Heart right ventricle (tissue), 16 donors: ENCODE measurements around the gene KLF17. TPM values are rescaled to one million over a fixed set of nuclear protein-coding genes. Genes with fewer than 3 reads are reported as not detected.

Source experiments
- ATAC-seq, 8 donors: fragments of 200-7000 bp; cut with Tn5 transposase; one replicate each; pipeline ENCODE4 v1.9.1; 2020; ENCODE audit warnings: mild to moderate bottlenecking in 8 of 8, moderate library complexity in 8 of 8, moderate number of reproducible peaks in 1 of 8
- DNase-seq, 2 donors: peaks; one replicate each; pipeline ENCODE4 v3.0.0-alpha.2; 2020
- H3K27ac ChIP-seq, 10 donors: fragments of 200-600 bp; sonication (generic) in 2 of 10; one replicate each; pipeline versions ENCODE4 v1.5.0 to v1.8.0; 2020 to 2022; ENCODE audit warnings: mild to moderate bottlenecking in 3 of 10
- H3K27me3 ChIP-seq, 7 donors: fragments of 200-600 bp; one replicate each; pipeline ENCODE4 v1.8.0; 2021 to 2022; ENCODE audit warnings: mild to moderate bottlenecking in 2 of 7
- H3K36me3 ChIP-seq, 9 donors: fragments of 200-600 bp; sonication (generic) in 1 of 9; one replicate each; pipeline versions ENCODE4 v1.5.0 to v1.8.0; 2020 to 2022; ENCODE audit warnings: mild to moderate bottlenecking in 2 of 9
- H3K4me1 ChIP-seq, 9 donors: fragments of 200-600 bp; sonication (generic) in 1 of 9; one replicate each; pipeline versions ENCODE4 v1.5.0 to v1.8.0; 2020 to 2022; ENCODE audit warnings: mild to moderate bottlenecking in 4 of 9
- H3K4me3 ChIP-seq, 10 donors: fragments of 200-600 bp; sonication (generic) in 2 of 10; one replicate each; pipeline versions ENCODE4 v1.5.0 to v1.8.0; 2020 to 2022; ENCODE audit warnings: mild to moderate bottlenecking in 7 of 10, moderate library complexity in 2 of 10
- H3K9me3 ChIP-seq, 11 donors: fragments of 200-600 bp in 10 of 11; sonication (generic) in 2 of 11; one replicate each; pipeline versions ENCODE4 v1.5.0 to v1.8.0; 2013 to 2022; ENCODE audit warnings: mild to moderate bottlenecking in 2 of 11, control low read depth in 1 of 11, moderate library complexity in 1 of 11
- WGBS, 2 donors: extraction: QIAGEN DNeasy Blood & Tissue Kit; methylation state at CpG; one replicate each; pipeline ENCODE4 v1.1.7; 2013; ENCODE audit warnings: inconsistent platforms in 1 of 2; 5-methylcytosine and 5-hydroxymethylcytosine counted together
- intact Hi-C, 10 donors: fragments of 100-400 bp; cut with DNase I; formaldehyde crosslinking; loops; one replicate each; pipeline versions ENCODE4 v1.11.1 to v1.14.2; 2022
- polyA plus RNA-seq, 2 donors: library from polyadenylated mRNA; stranded (reverse); fragments of 200-250 nt; gene quantifications; one replicate each; pipeline ENCODE4 v1.2.3, GENCODE V29; 2013
- total RNA-seq, 10 donors: library from RNA; stranded (reverse); fragmentation: NEBNext Ultra II Directional in 3 of 10; extraction: Animal tissue kit (Norgen Biotek cat#: 25700) in 3 of 10; gene quantifications; one replicate each; pipeline versions ENCODE4 v1.2.1 to v1.2.4, GENCODE V29; 2021 to 2023
- TF ChIP-seq, protein P1 (sequence below), 9 donors: fragments of 200-600 bp; sonication (generic) in 2 of 9; IDR thresholded peaks; one replicate each; pipeline versions ENCODE4 v1.5.0 to v1.8.0; 2021 to 2022; ENCODE audit warnings: antibody characterized with exemption in 9 of 9, mild to moderate bottlenecking in 5 of 9, moderate library complexity in 1 of 9
- donor health status: Arrhythmogenic right ventricular cardiomyopathy.
- donor health status: ischemic (EF 13 %, LVEDD 7.1; RV severe dilation, severe dysfunction).
- donor health status: healthy with polysubstance abuse.
- donor health status: DM: no; HTN: yes; CAD: no.
- donor health status: DM: no; HTN: no; CAD: no.
- donor health status: ischemic (EF 25% LVEDD 6.9; RV normal size, moderate dysfunction).
- donor health status: ischemic (EF 25% LVEDD 5.7; RV mildly dilated, moderate dysfunction).
- donor health status: healthy.
- donor health status: DM: yes; HTN: yes; CAD: no.
- donor health status: Ischemic cardiomyopathy.
- donor health status: ischemic (EF 35%, LVEDD 5.7; RV mildly dilated, moderate dysfunction).
- donor health status: nonischemic (EF 11% LVEDD 7.7; RV severe dilation, severe dysfunction).
- donor health status: DM: yes; HTN: yes; CAD: no.
- donor health status: PGD.
- donor health status: ischemic (EF 29% LVEDD 5.4; RV normal size, mild dysfunction).
- donor health status: nonischemic (EF 23%, LVEDD 6.1; RV moderate dilation, normal function).

KLF17 gene
- total and polyA plus RNA-seq, 12 donors = 0.01 to 0.12 TPM; not detected in 10

DNA sequence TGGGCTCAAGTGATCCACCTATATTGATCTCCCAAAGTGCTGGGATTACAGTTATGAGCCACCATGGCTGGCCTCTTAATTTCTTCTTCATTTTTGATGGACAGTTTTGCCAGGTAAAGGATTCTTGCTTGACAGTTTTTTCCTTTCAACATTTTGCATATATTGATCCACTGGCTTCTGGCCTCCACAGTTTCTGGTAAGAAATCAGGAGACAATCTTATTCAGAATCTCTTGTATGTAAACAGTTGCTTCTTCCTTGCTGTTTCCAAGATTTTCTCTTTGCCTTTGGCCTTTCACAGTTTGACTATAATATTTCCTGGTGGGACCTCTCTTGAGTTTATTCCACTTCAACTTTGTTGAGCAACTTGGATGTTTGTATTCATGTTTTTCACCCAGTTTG is 42.9 kb downstream of the KLF17 start:
- no peaks in the 10 kb centered on the region for H3K4me1 ChIP-seq
- no peak overlapping the region for H3K4me3 ChIP-seq
- no peaks in the 10 kb centered on the region for H3K36me3 ChIP-seq
- DNase-seq (no peak), ATAC-seq (no peak)
- TF ChIP-seq, protein P1, sequence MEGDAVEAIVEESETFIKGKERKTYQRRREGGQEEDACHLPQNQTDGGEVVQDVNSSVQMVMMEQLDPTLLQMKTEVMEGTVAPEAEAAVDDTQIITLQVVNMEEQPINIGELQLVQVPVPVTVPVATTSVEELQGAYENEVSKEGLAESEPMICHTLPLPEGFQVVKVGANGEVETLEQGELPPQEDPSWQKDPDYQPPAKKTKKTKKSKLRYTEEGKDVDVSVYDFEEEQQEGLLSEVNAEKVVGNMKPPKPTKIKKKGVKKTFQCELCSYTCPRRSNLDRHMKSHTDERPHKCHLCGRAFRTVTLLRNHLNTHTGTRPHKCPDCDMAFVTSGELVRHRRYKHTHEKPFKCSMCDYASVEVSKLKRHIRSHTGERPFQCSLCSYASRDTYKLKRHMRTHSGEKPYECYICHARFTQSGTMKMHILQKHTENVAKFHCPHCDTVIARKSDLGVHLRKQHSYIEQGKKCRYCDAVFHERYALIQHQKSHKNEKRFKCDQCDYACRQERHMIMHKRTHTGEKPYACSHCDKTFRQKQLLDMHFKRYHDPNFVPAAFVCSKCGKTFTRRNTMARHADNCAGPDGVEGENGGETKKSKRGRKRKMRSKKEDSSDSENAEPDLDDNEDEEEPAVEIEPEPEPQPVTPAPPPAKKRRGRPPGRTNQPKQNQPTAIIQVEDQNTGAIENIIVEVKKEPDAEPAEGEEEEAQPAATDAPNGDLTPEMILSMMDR (IDR thresholded peaks at IDR 0.05) = no peak
- no peaks in the 10 kb centered on the region for H3K27me3 ChIP-seq
- intact Hi-C loops = no loop called here
- H3K9me3 ChIP-seq = peaks cover 0 to 9% (median 0%) of the 10 kb centered on the region in 11 donors
- H3K27ac ChIP-seq = no peak overlapping the region

DNA sequence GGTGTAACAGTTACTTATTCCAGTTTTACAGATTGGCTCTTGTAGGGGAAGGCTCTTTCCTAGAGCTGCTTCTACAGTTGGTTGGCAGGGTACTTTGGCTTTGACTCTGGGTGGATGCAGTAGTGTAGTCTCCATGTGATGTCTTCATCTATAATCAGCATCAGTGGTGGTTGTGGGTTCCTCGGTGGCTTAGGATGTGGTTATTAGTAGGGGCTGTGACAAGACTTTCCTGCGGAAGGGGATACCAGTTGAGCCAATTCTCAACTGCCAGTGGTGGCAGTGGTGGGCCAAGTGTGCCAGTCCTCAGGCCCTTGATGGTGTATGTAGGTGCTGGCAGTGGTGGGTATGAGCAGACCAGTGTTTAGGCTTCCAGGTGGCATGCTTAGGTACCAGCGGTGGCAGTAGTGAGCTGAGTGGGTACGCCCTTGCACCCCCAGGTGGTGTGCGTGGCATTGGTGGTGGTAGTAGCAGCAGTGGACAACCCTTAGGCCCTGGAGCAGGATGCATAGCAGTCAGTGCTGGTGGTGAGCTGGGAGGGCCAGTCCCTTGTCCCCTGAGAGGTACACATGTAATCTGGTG is 50.0 kb downstream of the KLF17 start:
- TF ChIP-seq, protein P1 (IDR thresholded peaks at IDR 0.05) = no peak
- WGBS, 2 donors = 90 to 91% methylated on average over 5 of the region's 5 CpGs
- H3K27ac ChIP-seq = no peak overlapping the region

DNA sequence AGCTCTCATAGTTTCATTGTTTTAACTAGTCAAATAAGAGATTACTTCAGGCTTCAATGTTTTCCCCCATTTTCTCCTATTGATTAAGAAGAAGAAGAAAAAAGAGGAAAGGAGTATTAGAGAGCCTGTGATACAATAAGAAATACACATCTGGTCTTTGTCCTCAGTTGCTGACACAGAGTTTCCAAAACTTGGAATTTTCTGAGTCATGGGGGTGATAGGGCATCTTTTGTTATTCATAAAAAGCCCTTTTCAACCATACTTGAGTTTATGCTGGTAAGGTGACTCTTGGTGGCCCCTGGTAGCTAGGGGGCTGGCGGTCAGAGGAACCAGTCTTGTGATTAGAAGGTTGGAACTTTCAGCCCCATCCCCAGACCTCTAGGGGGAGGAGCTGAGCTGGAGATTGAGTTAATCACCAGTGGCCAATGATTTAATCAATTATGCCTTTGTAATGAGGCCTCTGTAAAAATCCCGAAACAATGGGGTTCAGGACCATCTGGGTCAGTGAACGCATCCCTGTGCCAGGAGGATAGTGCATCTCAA is 51.7 kb downstream of the KLF17 start:
- H3K36me3 ChIP-seq = no peaks in the 10 kb centered on the region
- H3K4me1 ChIP-seq = no peaks in the 10 kb centered on the region
- intact Hi-C loops = no loop called here
- ATAC-seq = no peak
- peaks cover 0 to 18% (median 12%) of the 10 kb centered on the region in 7 donors for H3K27me3 ChIP-seq
- H3K4me3 ChIP-seq = no peak overlapping the region
- no peak overlapping the region for H3K27ac ChIP-seq
- WGBS, 2 donors = 79 to 86% methylated on average over 3 of the region's 3 CpGs
- TF ChIP-seq, protein P1 (IDR thresholded peaks at IDR 0.05) = no peak
- peaks cover 0 to 29% (median 3%) of the 10 kb centered on the region in 11 donors for H3K9me3 ChIP-seq
- DNase-seq = no peak

More for the DNA sequence above, 50.0 kb downstream of the KLF17 start:
- Histone ChIP-seq H3K9me3 (peaks cover 0 to 15% (median 0%) of the 10 kb centered on the region in 11 donors), H3K36me3 (no peaks in the 10 kb centered on the region), H3K4me3 (no peak overlapping the region), H3K27me3 (peaks cover 0 to 15% (median 11%) of the 10 kb centered on the region in 7 donors), H3K4me1 (no peaks in the 10 kb centered on the region)
- DNase-seq (no peak), ATAC-seq (no peak)
- intact Hi-C loops = no loop called here

DNA sequence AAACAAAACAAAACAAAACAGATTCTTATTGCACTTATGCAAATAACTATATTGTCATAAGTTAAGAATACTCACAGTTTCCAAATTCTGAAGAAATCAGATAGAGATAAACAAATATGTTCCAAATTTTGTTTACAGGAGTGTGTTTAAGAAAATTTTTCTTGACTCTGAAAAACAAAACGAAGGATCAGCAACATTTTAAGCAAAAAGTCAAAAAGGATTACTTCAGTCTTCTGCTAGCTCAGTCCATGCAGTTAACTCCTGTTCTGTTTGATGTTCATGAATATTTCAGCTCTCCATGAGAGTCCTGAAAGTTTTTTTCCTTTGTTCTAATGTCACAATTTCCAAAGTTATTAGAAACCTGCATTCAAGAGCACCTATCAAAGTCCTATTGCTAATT is 56.0 kb downstream of the KLF17 start:
- intact Hi-C loops = no loop called here
- 63 to 87% methylated on average over 1 of the region's 1 CpG for WGBS, 2 donors

More for the DNA sequence above, 56.0 kb downstream of the KLF17 start:
- TF ChIP-seq, protein P1 (IDR thresholded peaks at IDR 0.05) = no peak
- DNase-seq = no peak
- H3K9me3 ChIP-seq = peaks cover 0 to 21% (median 2%) of the 10 kb centered on the region in 11 donors
- no peaks in the 10 kb centered on the region for H3K36me3 ChIP-seq
- no peaks in the 10 kb centered on the region for H3K4me1 ChIP-seq
- H3K27ac ChIP-seq = no peak overlapping the region
- no peak overlapping the region for H3K4me3 ChIP-seq
- H3K27me3 ChIP-seq = peaks cover 0 to 14% (median 10%) of the 10 kb centered on the region in 7 donors
- ATAC-seq = no peak

Other genes starting within 250 kb of the KLF17 start
- 1 to 10 TPM in 1 of 10 donors, under 1 TPM in 3, not detected in 6; 0.62 to 1.5 (median 0.66) TPM for gene ARTN, start 185.0 kb upstream of the KLF17 start, total RNA-seq
- under 1 TPM; 0.44 to 0.59 TPM for gene ARTN, start 185.0 kb upstream of the KLF17 start, polyA plus RNA-seq
- gene IPO13, start 171.9 kb upstream of the KLF17 start, total RNA-seq = 10 to 100 TPM; 53.3 to 66.1 (median 56.8) TPM
- gene IPO13, start 171.9 kb upstream of the KLF17 start, polyA plus RNA-seq = 10 to 100 TPM; 25.2 to 74.5 TPM
- gene DPH2, start 148.8 kb upstream of the KLF17 start, total RNA-seq = 10 to 100 TPM; 10.7 to 22.0 (median 14.3) TPM
- gene DPH2, start 148.8 kb upstream of the KLF17 start, polyA plus RNA-seq = 10 to 100 TPM in 1 of 2 donors, 1 to 10 TPM in 1; 9.4 to 33.7 TPM
- 100 to 1,000 TPM in 3 of 10 donors, 10 to 100 TPM in 7; 63.1 to 112 (median 72.9) TPM for gene ATP6V0B, start 143.9 kb upstream of the KLF17 start, total RNA-seq
- 100 to 1,000 TPM in 1 of 2 donors, 10 to 100 TPM in 1; 73.4 to 227 TPM for gene ATP6V0B, start 143.9 kb upstream of the KLF17 start, polyA plus RNA-seq
- gene B4GALT2, start 139.6 kb upstream of the KLF17 start, total RNA-seq = 10 to 100 TPM; 31.1 to 47.0 (median 38.6) TPM
- gene B4GALT2, start 139.6 kb upstream of the KLF17 start, polyA plus RNA-seq = 10 to 100 TPM; 25.4 to 50.8 TPM
- 1 to 10 TPM in 8 of 10 donors, under 1 TPM in 2; 0.55 to 3.1 (median 1.3) TPM for gene CCDC24, start 127.2 kb upstream of the KLF17 start, total RNA-seq
- gene CCDC24, start 127.2 kb upstream of the KLF17 start, polyA plus RNA-seq = 1 to 10 TPM; 1.1 to 3.1 TPM
- gene SLC6A9, start 87.4 kb upstream of the KLF17 start, total RNA-seq = 1 to 10 TPM in 5 of 10 donors, under 1 TPM in 5; 0.32 to 1.6 (median 0.91) TPM
- 1 to 10 TPM in 1 of 2 donors, under 1 TPM in 1; 0.88 to 1.7 TPM for gene SLC6A9, start 87.4 kb upstream of the KLF17 start, polyA plus RNA-seq
- not detected for gene KLF18, start 22.8 kb downstream of the KLF17 start, total RNA-seq
- not detected for gene KLF18, start 22.8 kb downstream of the KLF17 start, polyA plus RNA-seq
- 10 to 100 TPM; 24.1 to 33.9 (median 27.6) TPM for gene DMAP1, start 94.7 kb downstream of the KLF17 start, total RNA-seq
- 10 to 100 TPM; 35.2 to 37.3 TPM for gene DMAP1, start 94.7 kb downstream of the KLF17 start, polyA plus RNA-seq
- 10 to 100 TPM; 44.3 to 53.6 (median 47.9) TPM for gene ERI3, start 236.4 kb downstream of the KLF17 start, total RNA-seq
- gene ERI3, start 236.4 kb downstream of the KLF17 start, polyA plus RNA-seq = 10 to 100 TPM; 28.1 to 68.4 TPM